Lower leg skin (tissue), 3 donors: ENCODE data around the gene PIK3R1.

ENCODE experiments used
- POLR2A ChIP-seq, 2 donors: fragments of 450-650 bp; IDR thresholded peaks; one replicate each; pipeline ENCODE4 v1.6.1; 2016 to 2017; ENCODE audit warnings: antibody characterized with exemption in 2 of 2, mild to moderate bottlenecking in 1 of 2, moderate library complexity in 1 of 2
- TF ChIP-seq, protein P1 (sequence below), 3 donors: fragments of 450-650 bp; IDR thresholded peaks; one replicate each; pipeline ENCODE4 v1.5.1; 2016; ENCODE audit warnings: antibody characterized with exemption in 3 of 3, mild to moderate bottlenecking in 3 of 3, moderate library complexity in 2 of 3

DNA sequence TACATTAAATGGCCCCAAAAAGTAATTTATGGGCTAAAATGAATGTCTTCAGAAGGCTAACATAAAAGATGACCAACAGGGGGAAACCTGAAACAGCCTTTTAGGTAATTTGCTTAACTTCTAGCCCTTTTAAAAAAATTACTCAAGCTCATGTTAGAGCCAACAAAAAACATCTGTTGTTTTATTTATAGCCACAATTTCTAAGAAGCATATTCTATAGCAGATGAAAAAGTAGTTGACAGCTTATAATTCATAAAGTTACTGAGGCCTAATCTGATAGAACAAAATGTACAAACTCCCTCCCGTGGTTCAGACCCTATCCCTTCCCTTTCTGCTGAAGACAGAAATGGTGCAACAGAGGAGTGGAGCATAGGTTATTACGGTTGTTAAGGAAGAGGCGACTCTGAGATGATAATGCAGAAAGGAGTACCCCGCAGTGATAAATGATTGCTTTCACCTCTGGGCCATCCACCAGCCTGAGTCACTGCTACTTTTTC lies 46.1 kb downstream of the PIK3R1 start:
- TF ChIP-seq POLR2A (IDR thresholded peaks at IDR 0.05): no peak
- TF ChIP-seq, protein P1, sequence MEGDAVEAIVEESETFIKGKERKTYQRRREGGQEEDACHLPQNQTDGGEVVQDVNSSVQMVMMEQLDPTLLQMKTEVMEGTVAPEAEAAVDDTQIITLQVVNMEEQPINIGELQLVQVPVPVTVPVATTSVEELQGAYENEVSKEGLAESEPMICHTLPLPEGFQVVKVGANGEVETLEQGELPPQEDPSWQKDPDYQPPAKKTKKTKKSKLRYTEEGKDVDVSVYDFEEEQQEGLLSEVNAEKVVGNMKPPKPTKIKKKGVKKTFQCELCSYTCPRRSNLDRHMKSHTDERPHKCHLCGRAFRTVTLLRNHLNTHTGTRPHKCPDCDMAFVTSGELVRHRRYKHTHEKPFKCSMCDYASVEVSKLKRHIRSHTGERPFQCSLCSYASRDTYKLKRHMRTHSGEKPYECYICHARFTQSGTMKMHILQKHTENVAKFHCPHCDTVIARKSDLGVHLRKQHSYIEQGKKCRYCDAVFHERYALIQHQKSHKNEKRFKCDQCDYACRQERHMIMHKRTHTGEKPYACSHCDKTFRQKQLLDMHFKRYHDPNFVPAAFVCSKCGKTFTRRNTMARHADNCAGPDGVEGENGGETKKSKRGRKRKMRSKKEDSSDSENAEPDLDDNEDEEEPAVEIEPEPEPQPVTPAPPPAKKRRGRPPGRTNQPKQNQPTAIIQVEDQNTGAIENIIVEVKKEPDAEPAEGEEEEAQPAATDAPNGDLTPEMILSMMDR (IDR thresholded peaks at IDR 0.05): no peak
